Esophagus muscularis mucosa (tissue), 4 donors: ENCODE results near the gene ROPN1. TPM values are rescaled to one million over a fixed set of nuclear protein-coding genes. Genes with fewer than 3 reads are reported as not detected.

Source experiments
- DNase-seq: peaks from one replicate; pipeline ENCODE4 v3.0.0-alpha.2; 2017; ENCODE audit errors: extremely low spot score
- H3K27ac ChIP-seq, 4 donors: fragments of 200-600 bp; sonication (generic); replicated peaks in 1 of 4; 1 replicate in 3 of 4; 2 replicates in 1 of 4; pipeline ENCODE4 v1.5.1; 2016 to 2019; ENCODE audit warnings: mild to moderate bottlenecking in 1 of 4
- H3K27me3 ChIP-seq, 4 donors: fragments of 200-600 bp; sonication (generic); one replicate each; pipeline versions ENCODE4 v1.5.1 to v1.6.0; 2016 to 2019
- H3K36me3 ChIP-seq, 4 donors: fragments of 200-600 bp; sonication (generic); one replicate each; pipeline ENCODE4 v1.5.1; 2016 to 2019
- H3K4me1 ChIP-seq, 4 donors: fragments of 200-600 bp; sonication (generic); one replicate each; pipeline ENCODE4 v1.5.1; 2016 to 2019
- H3K4me3 ChIP-seq, 4 donors: fragments of 200-600 bp; sonication (generic); 1 replicate in 2 of 4; 2 replicates in 2 of 4; pipeline ENCODE4 v1.5.1; 2016 to 2019; ENCODE audit warnings: mild to moderate bottlenecking in 4 of 4, moderate library complexity in 1 of 4
- H3K9me3 ChIP-seq, 4 donors: fragments of 200-600 bp; sonication (generic); 1 replicate in 3 of 4; 2 replicates in 1 of 4; pipeline ENCODE4 v1.5.1; 2016 to 2019
- CTCF ChIP-seq, 3 experiments: fragments of 200-600 bp in 2 of 3; fragments of 450-650 bp in 1 of 3; sonication (generic) in 2 of 3; IDR thresholded peaks; one replicate each; pipeline ENCODE4 v1.5.1; 2017 to 2019; ENCODE audit warnings: antibody characterized with exemption in 3 of 3, mild to moderate bottlenecking in 2 of 3, moderate library complexity in 1 of 3
- EP300 ChIP-seq: sonication (generic); formaldehyde crosslinking; IDR thresholded peaks from one replicate; pipeline ENCODE4 v1.6.1; 2017; ENCODE audit warnings: antibody characterized with exemption
- POLR2A ChIP-seq: fragments of 450-650 bp; IDR thresholded peaks from one replicate; pipeline ENCODE4 v1.6.1; 2017; ENCODE audit warnings: antibody characterized with exemption, moderate library complexity, mild to moderate bottlenecking, low read depth
- POLR2AphosphoS5 ChIP-seq, 2 donors: sonication (generic); formaldehyde crosslinking; IDR thresholded peaks; one replicate each; pipeline ENCODE4 v1.6.1; 2017; ENCODE audit warnings: antibody characterized with exemption in 2 of 2
- WGBS: methylation state at CpG from one replicate; pipeline ENCODE4 v1.1.5; 2018; 5-methylcytosine and 5-hydroxymethylcytosine counted together
- intact Hi-C: fragments of 100-400 bp; cut with DNase I; formaldehyde crosslinking; loops from one replicate; pipeline ENCODE4 v1.15.1; 2023
- total RNA-seq, 4 donors: library from RNA; depleted of rRNA; stranded (reverse); fragments of >200 nt; gene quantifications; one replicate each; pipeline versions ENCODE4 v1.1.0 to v1.2.1, GENCODE V29; 2016

The ROPN1 gene
- total RNA-seq, 4 donors from 2014 or later, result not detected

- TF ChIP-seq POLR2AphosphoS5 (IDR thresholded peaks at IDR 0.05) (no peak), POLR2A (no peak), CTCF (IDR thresholded peaks at IDR 0.05) (no peak), EP300 (no peak)
- WGBS, result 45% methylated on average over 1 of the region's 1 CpG
- intact Hi-C loops, result loop anchor here (5.0 kb wide), 2 partner anchors 43 to 248 kb away; no protein-coding TSS in a partner anchor
- Histone ChIP-seq H3K36me3 (no peaks in the 10 kb centered on the region), H3K27me3 (peaks cover 0 to 11% (median 0%) of the 10 kb centered on the region in 4 donors), H3K4me1 (peaks cover 9 to 39% (median 27%) of the 10 kb centered on the region in 4 donors), H3K27ac (no peak overlapping the region), H3K4me3 (peak overlapping the region; percentile 68 to 90 (median 85)), H3K9me3 (no peaks in the 10 kb centered on the region)
- DNase-seq, result peak; percentile 79
Observed at GRCh38 chr3:124034844-124035152, 42.9 kb upstream of the ROPN1 start.

DNA sequence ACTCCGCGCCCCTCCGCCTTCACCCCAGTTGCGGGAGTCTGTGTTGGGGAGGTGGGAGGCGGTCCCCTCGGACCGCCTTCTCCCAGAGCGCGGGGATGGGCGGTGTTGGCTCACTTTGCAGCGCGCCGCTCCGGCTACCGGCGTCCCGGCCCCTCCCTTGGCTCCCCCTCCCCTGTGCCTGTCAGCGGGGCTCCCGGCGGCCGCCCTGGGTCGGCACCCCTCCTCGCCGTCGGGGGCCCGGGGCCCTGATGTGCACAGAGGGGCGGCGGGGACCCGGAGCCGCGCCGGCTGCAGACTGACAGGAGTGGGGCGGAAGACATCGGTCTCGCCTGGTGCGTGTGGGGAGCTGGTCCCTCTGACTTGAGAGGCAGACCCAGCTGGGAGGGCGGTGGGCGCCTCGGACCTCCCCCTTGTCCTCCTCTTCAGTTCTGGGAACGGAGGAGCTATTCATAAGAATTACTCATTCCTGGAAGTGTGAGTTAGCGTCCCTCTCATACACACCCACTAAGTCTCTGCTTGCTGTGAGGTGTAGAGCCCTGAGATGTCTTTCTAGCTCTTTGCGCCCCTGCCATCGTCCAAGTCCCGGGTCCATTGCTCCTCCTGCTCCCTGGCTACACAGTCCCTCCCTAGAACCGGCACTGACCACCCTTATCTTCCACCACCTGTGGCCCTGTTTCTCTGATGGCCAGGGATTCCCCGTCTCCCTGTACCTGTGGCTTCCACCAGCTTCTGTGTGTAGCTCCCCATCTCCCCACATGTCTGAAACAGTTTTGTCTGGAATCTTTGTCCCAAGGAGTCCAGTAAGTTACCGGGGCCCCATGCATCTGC lies 42.3 kb upstream of the ROPN1 start:
- Histone ChIP-seq H3K4me1 (peaks cover 9 to 39% (median 27%) of the 10 kb centered on the region in 4 donors), H3K27me3 (peaks cover 0 to 11% (median 0%) of the 10 kb centered on the region in 4 donors), H3K27ac (peak overlapping the region; percentile 82 to 92 (median 88)), H3K36me3 (no peaks in the 10 kb centered on the region), H3K4me3 (peak overlapping the region; percentile 68 to 90 (median 85)), H3K9me3 (no peaks in the 10 kb centered on the region)
- DNase-seq, result peak; percentile 91
- TF ChIP-seq POLR2A, result peak; percentile 16
- peak in 1 of 2 donors; percentile 15 for TF ChIP-seq POLR2AphosphoS5 (IDR thresholded peaks at IDR 0.05)
- no peak for TF ChIP-seq EP300
- no peak for TF ChIP-seq CTCF (IDR thresholded peaks at IDR 0.05)
- intact Hi-C loops, result loop anchor here (5.0 kb wide), 2 partner anchors 43 to 248 kb away; no protein-coding TSS in a partner anchor
- WGBS, result 12% methylated on average over 18 of the region's 47 CpGs

- H3K4me1 ChIP-seq, result peaks cover 9 to 39% (median 27%) of the 10 kb centered on the region in 4 donors
- H3K27me3 ChIP-seq, result peaks cover 0 to 11% (median 0%) of the 10 kb centered on the region in 4 donors
- DNase-seq, result peak; percentile 17
- H3K9me3 ChIP-seq, result no peaks in the 10 kb centered on the region
- 0% methylated on average over 6 of the region's 63 CpGs for whole genome bisulfite sequencing
- TF ChIP-seq CTCF (IDR thresholded peaks at IDR 0.05) (no peak), POLR2AphosphoS5 (IDR thresholded peaks at IDR 0.05) (no peak), POLR2A (no peak), EP300 (no peak)
- H3K36me3 ChIP-seq, result no peaks in the 10 kb centered on the region
- H3K27ac ChIP-seq, result peak within 1 kb of the TSS; percentile 82 to 92 (median 88)
- intact Hi-C loops, result loop anchor here (5.0 kb wide), 2 partner anchors 44 to 249 kb away; no protein-coding TSS in a partner anchor
- peak within 1 kb of the TSS; percentile 68 to 90 (median 85) for H3K4me3 ChIP-seq
Observed at GRCh38 chr3:124033360-124034015, 41.6 kb upstream of the ROPN1 start, which contains the start of gene KALRN. KALRN (plus strand) TSS chr3:124033369.

- Histone ChIP-seq H3K4me1 (peaks cover 9 to 39% (median 27%) of the 10 kb centered on the region in 4 donors), H3K27ac (peak overlapping the region; percentile 82 to 92 (median 88)), H3K9me3 (no peaks in the 10 kb centered on the region), H3K36me3 (no peaks in the 10 kb centered on the region), H3K27me3 (peaks cover 0 to 11% (median 0%) of the 10 kb centered on the region in 4 donors), H3K4me3 (peak overlapping the region; percentile 68 to 90 (median 85))
- 1% methylated on average over 40 of the region's 48 CpGs for WGBS
- peak; percentile 95 for DNase-seq
- intact Hi-C loops, result loop anchor here (5.0 kb wide), 2 partner anchors 44 to 249 kb away; no protein-coding TSS in a partner anchor
- TF ChIP-seq POLR2AphosphoS5 (IDR thresholded peaks at IDR 0.05) (peak in 1 of 2 donors; percentile 41), POLR2A (no peak), EP300 (no peak), CTCF (IDR thresholded peaks at IDR 0.05) (peak; percentile 61 to 93 (median 76))
Observed at GRCh38 chr3:124032881-124033359, 41.0 kb upstream of the ROPN1 start.
